PC-9 (cell line): ENCODE results near the gene ROGDI. TPM values are rescaled to one million over a fixed set of nuclear protein-coding genes. Genes with fewer than 3 reads are reported as not detected.

Experiments
- BruUV-seq: library from RNA; stranded (reverse); fragments of 400-500 nt; replicated peaks from 2 replicates; lab custom pipeline; 2021; lab: Mats Ljungman, UMichigan
- CTCF ChIA-PET: fragments of 300-600 bp; sonication (Branson Sonifier 250); formaldehyde crosslinking; loops from one replicate; lab custom pipeline; 2022; ENCODE audit warnings: antibody characterized with exemption; lab: Charles Lee
- POLR2A ChIA-PET: fragments of 300-600 bp; sonication (Branson Sonifier 250); formaldehyde crosslinking; loops from one replicate; lab custom pipeline; 2022; ENCODE audit warnings: antibody characterized with exemption; ENCODE audit not compliant: unreplicated experiment; lab: Charles Lee
- DNase-seq, 2 experiments: peaks; one replicate each; pipeline versions ENCODE4 v3.0.0 to v3.0.0-alpha.2; 2015 to 2022; ENCODE audit warnings: mixed read lengths in 1 of 2
- H2AFZ ChIP-seq: fragments of 200-600 bp; sonication (generic); 2 replicates; pipeline ENCODE4 v1.8.1; 2017; ENCODE audit warnings: antibody characterized with exemption
- H3F3A ChIP-seq: fragments of 200-600 bp; sonication (generic); 2 replicates; pipeline ENCODE4 v1.8.1; 2017; ENCODE audit warnings: antibody characterized with exemption, mild to moderate bottlenecking, low read depth; ENCODE audit not compliant: insufficient read depth
- H3K27ac ChIP-seq: fragments of 200-600 bp; sonication (generic); 2 replicates; pipeline ENCODE4 v1.6.1; 2016; ENCODE audit warnings: mixed run types
- H3K27me3 ChIP-seq: fragments of 200-600 bp; sonication (generic); 2 replicates; pipeline ENCODE4 v1.6.1; 2016; ENCODE audit warnings: low read depth, mixed run types; ENCODE audit not compliant: insufficient read depth
- H3K36me3 ChIP-seq: fragments of 200-600 bp; sonication (generic); 2 replicates; pipeline ENCODE4 v1.6.1; 2016; ENCODE audit warnings: low read depth, mixed run types
- H3K4me1 ChIP-seq: fragments of 200-600 bp; sonication (generic); replicated peaks from 2 replicates; pipeline ENCODE4 v1.6.1; 2016; ENCODE audit warnings: mixed run types; ENCODE audit not compliant: insufficient read depth
- H3K4me2 ChIP-seq: fragments of 200-600 bp; sonication (generic); 2 replicates; pipeline ENCODE4 v1.6.1; 2017; ENCODE audit warnings: mixed run types
- H3K4me3 ChIP-seq: fragments of 200-600 bp; sonication (generic); 2 replicates; pipeline ENCODE4 v1.6.1; 2016; ENCODE audit warnings: mixed run types
- H3K79me2 ChIP-seq: fragments of 200-600 bp; sonication (generic); 2 replicates; pipeline ENCODE4 v1.6.1; 2017; ENCODE audit warnings: low read depth, mixed run types
- H3K9me2 ChIP-seq: fragments of 200-600 bp; sonication (generic); 2 replicates; pipeline ENCODE4 v1.8.1; 2017; ENCODE audit warnings: mild to moderate bottlenecking; ENCODE audit not compliant: insufficient read depth
- H3K9me3 ChIP-seq: fragments of 200-600 bp; sonication (generic); 2 replicates; pipeline ENCODE4 v1.8.1; 2016; ENCODE audit warnings: low read depth; ENCODE audit not compliant: insufficient read depth
- H4K20me1 ChIP-seq: fragments of 200-600 bp; sonication (generic); 2 replicates; pipeline ENCODE4 v1.8.1; 2017; ENCODE audit not compliant: insufficient read depth
- EZH2 ChIP-seq: fragments of 200-600 bp; sonication (generic); IDR thresholded peaks from 2 replicates; pipeline ENCODE4 v1.8.0; 2017; ENCODE audit warnings: antibody characterized with exemption, low read depth
- intact Hi-C: fragments of 100-400 bp; cut with micrococcal nuclease; formaldehyde crosslinking; loops from one replicate; pipeline ENCODE4 v1.10.0; 2022; ENCODE audit not compliant: unreplicated experiment
- total RNA-seq: library from RNA; stranded (reverse); gene quantifications from 2 replicates; pipeline ENCODE4 v1.2.3, GENCODE V29; 2021
- TF ChIP-seq, protein P1 (sequence below): fragments of 200-600 bp; sonication (generic); conservative IDR thresholded peaks from 2 replicates; pipeline ENCODE4 v1.6.1; 2017; ENCODE audit warnings: mixed run types, antibody characterized with exemption, mild to moderate bottlenecking, moderate library complexity

ROGDI gene
- total RNA-seq, 1 experiment from 2014 or later, result 40.8 TPM

DNA sequence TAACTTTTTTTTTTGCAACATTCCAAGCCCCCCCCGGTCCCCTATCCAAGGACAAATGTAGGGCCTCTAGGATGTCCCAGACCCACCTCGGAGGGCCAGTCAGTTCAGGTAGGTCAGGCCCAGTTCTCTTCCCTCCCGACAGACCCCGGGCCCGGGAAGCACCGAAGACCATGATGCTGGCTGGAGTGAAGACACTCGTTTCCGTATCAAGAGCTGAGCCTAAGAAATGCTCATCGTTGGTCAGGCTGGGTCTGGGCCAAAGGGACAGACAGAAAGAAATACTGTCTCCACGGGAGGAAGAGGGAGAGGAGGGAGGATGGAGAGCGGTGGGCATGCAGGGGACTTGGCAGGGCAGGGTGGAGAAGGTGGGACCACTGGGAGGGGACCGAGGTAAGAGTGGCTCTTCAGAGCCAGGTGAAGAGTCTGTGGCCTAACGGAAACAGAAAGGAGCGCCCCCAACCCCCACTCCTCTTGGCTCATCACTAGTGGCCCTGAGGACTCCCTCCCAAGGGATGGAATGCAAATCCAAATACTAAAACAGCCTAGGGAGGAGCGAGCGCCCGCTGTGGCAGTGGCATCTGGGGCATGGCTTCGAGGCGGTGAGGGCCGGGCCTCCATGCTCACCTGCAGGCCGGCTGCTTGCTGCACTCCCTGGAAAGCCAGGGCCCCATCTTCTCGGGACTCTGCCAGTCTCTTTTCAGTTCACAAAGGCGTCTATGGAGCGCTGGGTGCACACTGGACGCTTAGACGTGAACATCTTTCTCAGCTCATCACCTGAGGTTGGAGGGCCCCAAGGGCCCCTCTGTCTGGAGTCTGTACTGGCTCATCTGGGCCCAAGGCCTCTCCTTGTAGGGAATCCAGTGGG is 1.7 kb upstream of the ROGDI start:
- Histone ChIP-seq H3K36me3 (peaks cover 4% of the 10 kb centered on the region), H3K4me3 (no peak overlapping the region; the same call in 1 of the 2 replicates), H3K4me2 (peak overlapping the region; percentile 96; the same call in 1 of the 2 replicates), H3K79me2 (no peaks in the 10 kb centered on the region), H3K27ac (no peak overlapping the region), H4K20me1 (no peaks in the 10 kb centered on the region), H3K9me2 (no peaks in the 10 kb centered on the region), H3F3A (peaks cover 35% of the 10 kb centered on the region), H2AFZ (no peak overlapping the region), H3K27me3 (no peaks in the 10 kb centered on the region), H3K4me1 (peaks cover 14% of the 10 kb centered on the region), H3K9me3 (no peaks in the 10 kb centered on the region)
- TF ChIP-seq EZH2, result no peak
- TF ChIP-seq, protein P1, sequence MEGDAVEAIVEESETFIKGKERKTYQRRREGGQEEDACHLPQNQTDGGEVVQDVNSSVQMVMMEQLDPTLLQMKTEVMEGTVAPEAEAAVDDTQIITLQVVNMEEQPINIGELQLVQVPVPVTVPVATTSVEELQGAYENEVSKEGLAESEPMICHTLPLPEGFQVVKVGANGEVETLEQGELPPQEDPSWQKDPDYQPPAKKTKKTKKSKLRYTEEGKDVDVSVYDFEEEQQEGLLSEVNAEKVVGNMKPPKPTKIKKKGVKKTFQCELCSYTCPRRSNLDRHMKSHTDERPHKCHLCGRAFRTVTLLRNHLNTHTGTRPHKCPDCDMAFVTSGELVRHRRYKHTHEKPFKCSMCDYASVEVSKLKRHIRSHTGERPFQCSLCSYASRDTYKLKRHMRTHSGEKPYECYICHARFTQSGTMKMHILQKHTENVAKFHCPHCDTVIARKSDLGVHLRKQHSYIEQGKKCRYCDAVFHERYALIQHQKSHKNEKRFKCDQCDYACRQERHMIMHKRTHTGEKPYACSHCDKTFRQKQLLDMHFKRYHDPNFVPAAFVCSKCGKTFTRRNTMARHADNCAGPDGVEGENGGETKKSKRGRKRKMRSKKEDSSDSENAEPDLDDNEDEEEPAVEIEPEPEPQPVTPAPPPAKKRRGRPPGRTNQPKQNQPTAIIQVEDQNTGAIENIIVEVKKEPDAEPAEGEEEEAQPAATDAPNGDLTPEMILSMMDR, result no peak
- DNase-seq, result no peak
- CTCF ChIA-PET, result no interaction called here
- POLR2A ChIA-PET, result interaction anchor here (0.6 kb wide), 1 partner anchor 494 kb away, joined by 3 read pairs; no protein-coding TSS in a partner anchor
- intact Hi-C loops, result loop anchor here (2.0 kb wide), 1 partner anchor 153 kb away; no protein-coding TSS in a partner anchor
- no TSS peak for BruUV-seq

DNA sequence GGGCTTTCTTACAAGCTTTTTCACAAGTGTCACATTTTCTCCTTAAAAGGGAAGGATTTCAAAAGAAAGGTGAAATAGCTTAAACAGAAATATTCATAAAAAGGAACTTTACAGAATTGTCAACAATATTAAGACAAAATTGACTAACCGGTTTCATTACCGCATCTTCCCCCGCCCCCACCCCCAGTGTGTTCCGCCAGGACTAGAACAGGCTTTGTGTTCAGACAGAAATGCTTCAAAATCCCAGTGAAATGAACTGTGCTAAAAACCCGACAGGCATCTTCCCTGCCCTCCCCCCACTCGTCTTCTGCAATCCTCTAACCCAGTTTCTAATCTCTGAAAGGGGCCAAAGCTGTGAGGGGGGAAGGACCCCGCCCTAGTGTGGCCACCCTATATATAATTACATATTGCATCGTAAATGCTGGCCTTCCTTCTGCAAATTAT is 990 bp upstream of the ROGDI start:
- H3K4me1 ChIP-seq, result peaks cover 14% of the 10 kb centered on the region
- intact Hi-C loops, result loop anchor here (2.0 kb wide), 1 partner anchor 153 kb away; no protein-coding TSS in a partner anchor
- no peaks in the 10 kb centered on the region for H3K9me3 ChIP-seq
- no peaks in the 10 kb centered on the region for H4K20me1 ChIP-seq
- H2AFZ ChIP-seq, result no peak overlapping the region
- no peaks in the 10 kb centered on the region; the same call in 1 of the 2 replicates for H3K36me3 ChIP-seq
- ChIA-PET POLR2A (interaction anchor here (0.6 to 1.0 kb wide), 2 partner anchors 69 to 1620 kb away, joined by 4 to 12 read pairs; partner anchors contain the start of genes ANKS3 and DNAAF8), CTCF (interaction anchor here (1.0 to 1.4 kb wide), 2 partner anchors 69 to 153 kb away, joined by 3 to 4 read pairs; partner anchors contain the start of genes ANKS3 and DNAAF8)
- H3K4me2 ChIP-seq, result peak overlapping the region; percentile 96
- no peak for TF ChIP-seq EZH2
- TF ChIP-seq, protein P1, result no peak
- no peaks in the 10 kb centered on the region for H3K27me3 ChIP-seq
- no TSS peak for BruUV-seq
- H3K79me2 ChIP-seq, result no peaks in the 10 kb centered on the region
- H3K27ac ChIP-seq, result peak overlapping the region; percentile 55
- peak overlapping the region; percentile 81 for H3K4me3 ChIP-seq
- H3K9me2 ChIP-seq, result no peaks in the 10 kb centered on the region
- H3F3A ChIP-seq, result peaks cover 35% of the 10 kb centered on the region
- DNase-seq, result no peak

DNA sequence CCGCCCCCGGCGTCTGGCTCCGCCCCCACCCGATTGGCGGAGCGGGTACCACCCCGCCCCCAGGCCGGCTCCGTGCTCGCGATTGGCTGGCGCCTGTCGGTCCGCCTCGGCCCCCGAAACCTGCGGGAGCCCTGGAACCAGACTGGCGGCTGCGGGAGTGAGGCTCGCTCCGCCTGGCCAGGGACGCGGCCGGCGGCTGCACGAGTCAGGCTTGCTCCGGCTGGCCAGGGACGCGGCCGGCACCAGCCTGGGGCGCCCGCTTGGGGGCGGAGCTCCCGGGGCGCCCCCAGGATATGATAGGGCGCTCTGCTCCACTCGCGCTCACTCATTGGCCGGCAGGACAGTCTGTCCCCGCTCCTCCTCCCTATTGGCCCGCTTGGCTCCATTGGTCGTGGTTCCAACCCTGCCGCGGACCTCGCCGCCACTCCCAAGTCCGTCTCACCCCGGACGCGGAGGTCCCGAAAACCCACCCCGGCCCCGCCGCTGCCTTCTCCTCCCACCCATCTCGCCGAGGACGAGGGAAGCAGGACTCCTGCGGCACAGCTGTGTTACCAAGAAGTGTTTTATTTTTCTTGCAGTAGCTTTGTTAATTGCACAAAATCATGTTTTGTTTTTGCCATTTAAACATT is 340 bp upstream of the ROGDI start:
- peak; percentile 82 to 96 for DNase-seq
- POLR2A ChIA-PET, result interaction anchor here (0.5 to 1.0 kb wide), 6 partner anchors 27 to 1619 kb away, joined by 3 to 12 read pairs (median 4); partner anchors contain the start of genes ANKS3 and DNAAF8
- BruUV-seq, result TSS peak; percentile 24
- Histone ChIP-seq H3K9me2 (no peaks in the 10 kb centered on the region), H2AFZ (peak overlapping the region; percentile 44), H3K4me3 (peak overlapping the region; percentile 81), H3F3A (peaks cover 34% of the 10 kb centered on the region), H4K20me1 (no peaks in the 10 kb centered on the region), H3K36me3 (no peaks in the 10 kb centered on the region; the same call in 1 of the 2 replicates), H3K79me2 (0 out of 2 replicates have a peak, but pooled peaks cover under 1% of the 10 kb centered on the region), H3K4me1 (peaks cover 14% of the 10 kb centered on the region), H3K4me2 (peak overlapping the region; percentile 96), H3K27me3 (no peaks in the 10 kb centered on the region), H3K27ac (peak overlapping the region; percentile 55), H3K9me3 (no peaks in the 10 kb centered on the region)
- CTCF ChIA-PET, result interaction anchor here (0.5 to 1.4 kb wide), 3 partner anchors 68 to 153 kb away, joined by 3 to 4 read pairs (median 4); partner anchors contain the start of genes ANKS3 and DNAAF8
- TF ChIP-seq, protein P1, result 0 out of 2 replicates have a peak, but pooled peaks have one; percentile 25
- no peak for TF ChIP-seq EZH2
- intact Hi-C loops, result loop anchor here (1.0 to 2.0 kb wide), 3 partner anchors 34 to 154 kb away; partner anchors contain the start of genes ANKS3 and DNAAF8
